GM23338 (cell line): ENCODE data around the gene THRB. TPM values are rescaled to one million over a fixed set of nuclear protein-coding genes. Genes with fewer than 3 reads are reported as not detected.

Source experiments
- ATAC-seq: fragments of 200-7000 bp; cut with Tn5 transposase; 3 replicates; pipeline ENCODE4 v1.9.1; 2020
- DNase-seq: peaks from one replicate; pipeline ENCODE4 v3.0.0-alpha.2; 2015; ENCODE audit warnings: low spot score
- H2AFZ ChIP-seq: fragments of 200-600 bp; sonication (generic); 2 replicates; pipeline ENCODE4 v1.8.0; 2016; ENCODE audit warnings: antibody characterized with exemption, mild to moderate bottlenecking, moderate library complexity
- H3F3A ChIP-seq: fragments of 200-600 bp; sonication (generic); replicated peaks from 2 replicates; pipeline ENCODE4 v1.8.0; 2017; ENCODE audit warnings: antibody characterized with exemption, mixed run types, low read depth
- H3K27ac ChIP-seq: fragments of 200-600 bp; sonication (generic); 2 replicates; pipeline ENCODE4 v1.6.1; 2016; ENCODE audit warnings: low read depth
- H3K27me3 ChIP-seq: fragments of 200-600 bp; sonication (generic); 2 replicates; pipeline ENCODE4 v1.8.0; 2016; ENCODE audit warnings: mild to moderate bottlenecking, mixed run types, moderate library complexity; ENCODE audit not compliant: insufficient read depth
- H3K36me3 ChIP-seq: fragments of 200-600 bp; sonication (generic); 2 replicates; pipeline ENCODE4 v1.8.0; 2016; ENCODE audit warnings: mild to moderate bottlenecking; ENCODE audit not compliant: insufficient read depth
- H3K4me1 ChIP-seq: fragments of 200-600 bp; sonication (generic); 2 replicates; pipeline ENCODE4 v1.8.0; 2016; ENCODE audit warnings: mild to moderate bottlenecking, moderate library complexity; ENCODE audit not compliant: insufficient read depth
- H3K4me2 ChIP-seq: fragments of 200-600 bp; sonication (generic); 2 replicates; pipeline ENCODE4 v1.7.1; 2017; ENCODE audit warnings: mixed run types
- H3K4me3 ChIP-seq: fragments of 200-600 bp; sonication (generic); 2 replicates; pipeline ENCODE4 v1.6.1; 2016; ENCODE audit warnings: mixed run types
- H3K79me2 ChIP-seq: fragments of 200-600 bp; sonication (generic); replicated peaks from 2 replicates; pipeline ENCODE4 v1.8.0; 2017; ENCODE audit warnings: mild to moderate bottlenecking; ENCODE audit not compliant: insufficient read depth
- H3K9me2 ChIP-seq: fragments of 200-600 bp; sonication (generic); 2 replicates; pipeline ENCODE4 v1.8.0; 2017; ENCODE audit not compliant: insufficient read depth
- H4K20me1 ChIP-seq: fragments of 200-600 bp; sonication (generic); replicated peaks from 2 replicates; pipeline ENCODE4 v1.8.0; 2017; ENCODE audit warnings: mild to moderate bottlenecking; ENCODE audit not compliant: insufficient read depth
- H3K27ac Mint-ChIP-seq: 2 replicates; pipeline ENCODE4 v1.8.0; 2020; ENCODE audit warnings: inconsistent platforms, mild to moderate bottlenecking, moderate library complexity, mixed read lengths
- H3K27me3 Mint-ChIP-seq: 3 replicates; pipeline ENCODE4 v1.8.0; 2022; ENCODE audit warnings: low read depth, mild to moderate bottlenecking, moderate library complexity, mixed read lengths, inconsistent platforms; ENCODE audit not compliant: insufficient read depth, poor library complexity
- H3K36me3 Mint-ChIP-seq: 3 replicates; pipeline ENCODE4 v1.8.0; 2021; ENCODE audit warnings: low read depth, mild to moderate bottlenecking, inconsistent platforms, moderate library complexity, mixed read lengths
- H3K4me1 Mint-ChIP-seq: 3 replicates; pipeline ENCODE4 v1.8.0; 2020; ENCODE audit warnings: mild to moderate bottlenecking, inconsistent platforms, mixed read lengths
- H3K4me3 Mint-ChIP-seq: 3 replicates; pipeline ENCODE4 v1.8.0; 2021; ENCODE audit warnings: moderate library complexity, mild to moderate bottlenecking, inconsistent platforms, mixed read lengths
- H3K9me3 Mint-ChIP-seq: 3 replicates; pipeline ENCODE4 v1.8.0; 2020; ENCODE audit warnings: moderate library complexity, mild to moderate bottlenecking, inconsistent platforms, mixed read lengths
- CREB1 ChIP-seq: fragments of 250-450 bp; sonication (Bioruptor Pico); IDR thresholded peaks from 2 replicates; pipeline ENCODE4 v1.5.0; 2020; ENCODE audit warnings: low read depth, mild to moderate bottlenecking, moderate library complexity
- CTCF ChIP-seq, 2 experiments: fragments of 200-600 bp in 1 of 2; sonication (generic) in 1 of 2; conservative IDR thresholded peaks; 2 replicates each; pipeline versions ENCODE4 v1.5.1 to v1.6.1; 2016 to 2017; ENCODE audit warnings: antibody characterized with exemption in 2 of 2, low read depth in 2 of 2, mild to moderate bottlenecking in 2 of 2, moderate library complexity in 1 of 2
- ETS1 ChIP-seq: IDR thresholded peaks from 2 replicates; pipeline ENCODE4 v1.6.1; 2016; ENCODE audit warnings: antibody characterized with exemption
- EZH2 ChIP-seq: fragments of 200-600 bp; sonication (generic); IDR thresholded peaks from one replicate; pipeline ENCODE4 v1.8.0; 2017; ENCODE audit warnings: antibody characterized with exemption, mild to moderate bottlenecking, low read depth; ENCODE audit not compliant: unreplicated experiment
- EZH2phosphoT487 ChIP-seq: fragments of 200-600 bp; sonication (generic); IDR thresholded peaks from one replicate; pipeline ENCODE4 v1.8.1; 2018; ENCODE audit warnings: antibody characterized with exemption; ENCODE audit not compliant: unreplicated experiment
- JUNB ChIP-seq: IDR thresholded peaks from one replicate; pipeline ENCODE4 v1.6.1; 2016; ENCODE audit warnings: antibody characterized with exemption; ENCODE audit not compliant: unreplicated experiment
- NANOG ChIP-seq: IDR thresholded peaks from 2 replicates; pipeline ENCODE4 v1.6.1; 2016; ENCODE audit warnings: antibody characterized with exemption, borderline replicate concordance
- POLR2AphosphoS5 ChIP-seq: IDR thresholded peaks from 2 replicates; pipeline ENCODE4 v1.6.1; 2016; ENCODE audit warnings: antibody characterized with exemption, low read depth
- STAT1 ChIP-seq: IDR thresholded peaks from one replicate; pipeline ENCODE4 v1.6.1; 2016; ENCODE audit warnings: antibody characterized with exemption; ENCODE audit not compliant: unreplicated experiment
- ZNF114 ChIP-seq: fragments of 250-450 bp; sonication (Bioruptor Pico); IDR thresholded peaks from 2 replicates; pipeline ENCODE4 v1.5.0; 2020; ENCODE audit warnings: mild to moderate bottlenecking, moderate library complexity
- ZNF331 ChIP-seq: fragments of 250-450 bp; sonication (Bioruptor Pico); IDR thresholded peaks from 2 replicates; pipeline ENCODE4 v1.5.0; 2020; ENCODE audit warnings: low read depth, mild to moderate bottlenecking, moderate library complexity
- polyA plus RNA-seq: library from polyadenylated mRNA; unstranded; fragments of >200 nt; fragmentation: Nextera tagmentation; extraction: Ambion mirVana; gene quantifications from 2 replicates; pipeline ENCODE4 v1.2.1, GENCODE V29; 2016
- total RNA-seq: library from RNA; depleted of rRNA; stranded (reverse); fragments of >200 nt; shearing (Covaris generic); gene quantifications from 2 replicates; pipeline ENCODE4 v1.2.3, GENCODE V29; 2014
- TF ChIP-seq, protein P1 (sequence below): IDR thresholded peaks from one replicate; pipeline ENCODE4 v1.6.1; 2018; ENCODE audit warnings: antibody characterized with exemption; ENCODE audit not compliant: unreplicated experiment
- TF ChIP-seq, protein P2 (sequence below): fragments of 250-450 bp; sonication (Bioruptor Pico); IDR thresholded peaks from 2 replicates; pipeline ENCODE4 v1.5.0; 2020; ENCODE audit warnings: mild to moderate bottlenecking, moderate library complexity

THRB gene
- total and polyA plus RNA-seq, 2 experiments from 2014 or later = 1.7 to 3.2 TPM

DNA sequence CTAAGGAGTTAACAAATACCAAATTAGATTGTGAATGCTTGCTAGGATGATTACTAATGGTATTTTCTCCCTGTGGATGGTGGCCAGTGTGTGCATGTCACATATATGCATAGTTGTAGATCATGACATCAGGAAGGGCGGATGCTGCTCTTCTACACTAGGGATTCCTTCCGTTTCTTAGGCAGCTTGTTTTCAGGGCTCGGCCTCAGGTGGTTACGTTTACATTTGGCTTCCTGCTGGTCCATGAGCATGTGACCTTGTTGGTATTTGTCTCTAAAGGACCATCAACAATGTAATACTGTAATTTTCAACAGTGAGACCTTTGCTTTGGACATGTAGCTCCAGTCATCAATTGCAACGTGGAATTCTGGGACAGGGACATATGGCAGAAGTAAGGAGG, 328.1 kb downstream of the THRB start:
- no peaks in the 10 kb centered on the region for H3K27me3 ChIP-seq
- no peak for TF ChIP-seq NANOG
- TF ChIP-seq EZH2 = no peak
- TF ChIP-seq ZNF114 (CRISPR knock-in tag) = no peak
- TF ChIP-seq ZNF331 (CRISPR knock-in tag) = no peak
- no peak for TF ChIP-seq CREB1 (CRISPR knock-in tag)
- TF ChIP-seq CTCF (conservative IDR thresholded peaks at IDR 0.05; ENCODE audit: low read depth in 2 of 2) = no peak
- TF ChIP-seq EZH2phosphoT487 = no peak
- no peak for TF ChIP-seq JUNB
- TF ChIP-seq, protein P1, sequence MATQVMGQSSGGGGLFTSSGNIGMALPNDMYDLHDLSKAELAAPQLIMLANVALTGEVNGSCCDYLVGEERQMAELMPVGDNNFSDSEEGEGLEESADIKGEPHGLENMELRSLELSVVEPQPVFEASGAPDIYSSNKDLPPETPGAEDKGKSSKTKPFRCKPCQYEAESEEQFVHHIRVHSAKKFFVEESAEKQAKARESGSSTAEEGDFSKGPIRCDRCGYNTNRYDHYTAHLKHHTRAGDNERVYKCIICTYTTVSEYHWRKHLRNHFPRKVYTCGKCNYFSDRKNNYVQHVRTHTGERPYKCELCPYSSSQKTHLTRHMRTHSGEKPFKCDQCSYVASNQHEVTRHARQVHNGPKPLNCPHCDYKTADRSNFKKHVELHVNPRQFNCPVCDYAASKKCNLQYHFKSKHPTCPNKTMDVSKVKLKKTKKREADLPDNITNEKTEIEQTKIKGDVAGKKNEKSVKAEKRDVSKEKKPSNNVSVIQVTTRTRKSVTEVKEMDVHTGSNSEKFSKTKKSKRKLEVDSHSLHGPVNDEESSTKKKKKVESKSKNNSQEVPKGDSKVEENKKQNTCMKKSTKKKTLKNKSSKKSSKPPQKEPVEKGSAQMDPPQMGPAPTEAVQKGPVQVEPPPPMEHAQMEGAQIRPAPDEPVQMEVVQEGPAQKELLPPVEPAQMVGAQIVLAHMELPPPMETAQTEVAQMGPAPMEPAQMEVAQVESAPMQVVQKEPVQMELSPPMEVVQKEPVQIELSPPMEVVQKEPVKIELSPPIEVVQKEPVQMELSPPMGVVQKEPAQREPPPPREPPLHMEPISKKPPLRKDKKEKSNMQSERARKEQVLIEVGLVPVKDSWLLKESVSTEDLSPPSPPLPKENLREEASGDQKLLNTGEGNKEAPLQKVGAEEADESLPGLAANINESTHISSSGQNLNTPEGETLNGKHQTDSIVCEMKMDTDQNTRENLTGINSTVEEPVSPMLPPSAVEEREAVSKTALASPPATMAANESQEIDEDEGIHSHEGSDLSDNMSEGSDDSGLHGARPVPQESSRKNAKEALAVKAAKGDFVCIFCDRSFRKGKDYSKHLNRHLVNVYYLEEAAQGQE = no peak
- no peak for TF ChIP-seq ETS1
- TF ChIP-seq, protein P2, sequence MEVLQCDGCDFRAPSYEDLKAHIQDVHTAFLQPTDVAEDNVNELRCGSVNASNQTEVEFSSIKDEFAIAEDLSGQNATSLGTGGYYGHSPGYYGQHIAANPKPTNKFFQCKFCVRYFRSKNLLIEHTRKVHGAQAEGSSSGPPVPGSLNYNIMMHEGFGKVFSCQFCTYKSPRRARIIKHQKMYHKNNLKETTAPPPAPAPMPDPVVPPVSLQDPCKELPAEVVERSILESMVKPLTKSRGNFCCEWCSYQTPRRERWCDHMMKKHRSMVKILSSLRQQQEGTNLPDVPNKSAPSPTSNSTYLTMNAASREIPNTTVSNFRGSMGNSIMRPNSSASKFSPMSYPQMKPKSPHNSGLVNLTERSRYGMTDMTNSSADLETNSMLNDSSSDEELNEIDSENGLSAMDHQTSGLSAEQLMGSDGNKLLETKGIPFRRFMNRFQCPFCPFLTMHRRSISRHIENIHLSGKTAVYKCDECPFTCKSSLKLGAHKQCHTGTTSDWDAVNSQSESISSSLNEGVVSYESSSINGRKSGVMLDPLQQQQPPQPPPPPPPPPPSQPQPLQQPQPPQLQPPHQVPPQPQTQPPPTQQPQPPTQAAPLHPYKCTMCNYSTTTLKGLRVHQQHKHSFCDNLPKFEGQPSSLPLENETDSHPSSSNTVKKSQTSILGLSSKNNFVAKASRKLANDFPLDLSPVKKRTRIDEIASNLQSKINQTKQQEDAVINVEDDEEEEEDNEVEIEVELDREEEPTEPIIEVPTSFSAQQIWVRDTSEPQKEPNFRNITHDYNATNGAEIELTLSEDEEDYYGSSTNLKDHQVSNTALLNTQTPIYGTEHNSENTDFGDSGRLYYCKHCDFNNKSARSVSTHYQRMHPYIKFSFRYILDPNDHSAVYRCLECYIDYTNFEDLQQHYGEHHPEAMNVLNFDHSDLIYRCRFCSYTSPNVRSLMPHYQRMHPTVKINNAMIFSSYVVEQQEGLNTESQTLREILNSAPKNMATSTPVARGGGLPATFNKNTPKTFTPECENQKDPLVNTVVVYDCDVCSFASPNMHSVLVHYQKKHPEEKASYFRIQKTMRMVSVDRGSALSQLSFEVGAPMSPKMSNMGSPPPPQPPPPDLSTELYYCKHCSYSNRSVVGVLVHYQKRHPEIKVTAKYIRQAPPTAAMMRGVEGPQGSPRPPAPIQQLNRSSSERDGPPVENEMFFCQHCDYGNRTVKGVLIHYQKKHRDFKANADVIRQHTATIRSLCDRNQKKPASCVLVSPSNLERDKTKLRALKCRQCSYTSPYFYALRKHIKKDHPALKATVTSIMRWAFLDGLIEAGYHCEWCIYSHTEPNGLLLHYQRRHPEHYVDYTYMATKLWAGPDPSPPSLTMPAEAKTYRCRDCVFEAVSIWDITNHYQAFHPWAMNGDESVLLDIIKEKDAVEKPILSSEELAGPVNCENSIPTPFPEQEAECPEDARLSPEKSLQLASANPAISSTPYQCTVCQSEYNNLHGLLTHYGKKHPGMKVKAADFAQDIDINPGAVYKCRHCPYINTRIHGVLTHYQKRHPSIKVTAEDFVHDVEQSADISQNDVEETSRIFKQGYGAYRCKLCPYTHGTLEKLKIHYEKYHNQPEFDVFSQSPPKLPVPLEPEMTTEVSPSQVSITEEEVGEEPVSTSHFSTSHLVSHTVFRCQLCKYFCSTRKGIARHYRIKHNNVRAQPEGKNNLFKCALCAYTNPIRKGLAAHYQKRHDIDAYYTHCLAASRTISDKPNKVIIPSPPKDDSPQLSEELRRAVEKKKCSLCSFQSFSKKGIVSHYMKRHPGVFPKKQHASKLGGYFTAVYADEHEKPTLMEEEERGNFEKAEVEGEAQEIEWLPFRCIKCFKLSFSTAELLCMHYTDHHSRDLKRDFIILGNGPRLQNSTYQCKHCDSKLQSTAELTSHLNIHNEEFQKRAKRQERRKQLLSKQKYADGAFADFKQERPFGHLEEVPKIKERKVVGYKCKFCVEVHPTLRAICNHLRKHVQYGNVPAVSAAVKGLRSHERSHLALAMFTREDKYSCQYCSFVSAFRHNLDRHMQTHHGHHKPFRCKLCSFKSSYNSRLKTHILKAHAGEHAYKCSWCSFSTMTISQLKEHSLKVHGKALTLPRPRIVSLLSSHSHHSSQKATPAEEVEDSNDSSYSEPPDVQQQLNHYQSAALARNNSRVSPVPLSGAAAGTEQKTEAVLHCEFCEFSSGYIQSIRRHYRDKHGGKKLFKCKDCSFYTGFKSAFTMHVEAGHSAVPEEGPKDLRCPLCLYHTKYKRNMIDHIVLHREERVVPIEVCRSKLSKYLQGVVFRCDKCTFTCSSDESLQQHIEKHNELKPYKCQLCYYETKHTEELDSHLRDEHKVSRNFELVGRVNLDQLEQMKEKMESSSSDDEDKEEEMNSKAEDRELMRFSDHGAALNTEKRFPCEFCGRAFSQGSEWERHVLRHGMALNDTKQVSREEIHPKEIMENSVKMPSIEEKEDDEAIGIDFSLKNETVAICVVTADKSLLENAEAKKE (CRISPR knock-in tag) = no peak
- no peak for TF ChIP-seq STAT1
- no peak for TF ChIP-seq POLR2AphosphoS5
- H2AFZ ChIP-seq = no peak overlapping the region
- H3K36me3 ChIP-seq = no peaks in the 10 kb centered on the region
- no peaks in the 10 kb centered on the region for H3K79me2 ChIP-seq
- H3K4me2 ChIP-seq = no peak overlapping the region
- Mint-ChIP-seq H3K27me3 (no peaks in the 10 kb centered on the region), H3K4me1 (peaks cover 28% of the 10 kb centered on the region), H3K27ac (no peak overlapping the region), H3K9me3 (no peaks in the 10 kb centered on the region), H3K36me3 (no peaks in the 10 kb centered on the region), H3K4me3 (no peak overlapping the region)
- H3K4me3 ChIP-seq = no peak overlapping the region
- no peaks in the 10 kb centered on the region for H3K9me2 ChIP-seq
- ATAC-seq (peak; percentile 66), DNase-seq (peak; percentile 59)
- H3K27ac ChIP-seq = no peak overlapping the region
- H3K4me1 ChIP-seq = peaks cover 24% of the 10 kb centered on the region
- H3F3A ChIP-seq = no peaks in the 10 kb centered on the region
- no peaks in the 10 kb centered on the region for H4K20me1 ChIP-seq
